ENCODE results near the gene PSENEN. TPM values are rescaled to one million over a fixed set of nuclear protein-coding genes. Genes with fewer than 3 reads are reported as not detected.

The PSENEN gene
- polyA plus RNA-seq, 2 of the 4 experiments (the other 2 are of a cell fraction), result 111 to 191 TPM

GRCh38 chr19:35789195-35789977 is 43.9 kb downstream of the PSENEN start:
- FAIRE-seq (no peak), DNase-seq (ENCODE audit: low read depth in 1 of 2, low spot score in 1 of 2) (no peak), ATAC-seq (peak in 1 of 2 experiments; percentile 7; a peak in 2 of 6 replicates)
- Histone ChIP-seq H3K9me3 (no peaks in the 10 kb centered on the region), H3K4me1 (peaks cover 8% of the 10 kb centered on the region), H3K27ac (no peak overlapping the region), H3K4me3 (no peak overlapping the region), H3K4me2 (no peak overlapping the region)
- TF ChIP-seq HOXB13 (CRISPR knock-in tag; IDR thresholded peaks at IDR 0.05; ENCODE audit: low read depth), result no peak
- TF ChIP-seq CHD4 (IDR thresholded peaks at IDR 0.05; ENCODE audit: borderline replicate concordance), result no peak
- TF ChIP-seq FOSL2 (IDR thresholded peaks at IDR 0.05), result no peak
- TF ChIP-seq FOSL2 (CRISPR knock-in tag; IDR thresholded peaks at IDR 0.05), result no peak
- no peak for TF ChIP-seq RCOR1 (IDR thresholded peaks at IDR 0.05; ENCODE audit: low read depth, low read length)
- no peak for TF ChIP-seq KDM5A (IDR thresholded peaks at IDR 0.05)
- TF ChIP-seq HMGXB4 (CRISPR knock-in tag; IDR thresholded peaks at IDR 0.05; ENCODE audit: borderline replicate concordance), result no peak
- TF ChIP-seq NFE2L2 (conservative IDR thresholded peaks at IDR 0.05; ENCODE audit: low read length), result no peak
- TF ChIP-seq ZNF302 (CRISPR knock-in tag; IDR thresholded peaks at IDR 0.05), result no peak
- CTCF ChIA-PET, result interaction anchor here (0.6 to 5.9 kb wide), 15 partner anchors 9 to 157 kb away, joined by 3 to 23 read pairs (median 4); partner anchors contain the start of gene KIRREL2
- 61% methylated on average over 11 of the region's 11 CpGs for WGBS (ENCODE audit: missing lambda C conversion rate)
- POLR2A ChIA-PET, result no interaction called here

- Histone ChIP-seq H3K9me3 (no peaks in the 10 kb centered on the region), H3K4me1 (peaks cover 8% of the 10 kb centered on the region), H3K27ac (no peak overlapping the region), H3K4me2 (no peak overlapping the region), H3K4me3 (no peak overlapping the region)
- TF ChIP-seq HOXA7 (CRISPR knock-in tag; IDR thresholded peaks at IDR 0.05), result no peak
- TF ChIP-seq CBX8 (IDR thresholded peaks at IDR 0.05), result no peak
- no peak for TF ChIP-seq RAD21 (conservative IDR thresholded peaks at IDR 0.05 in 1 of 2, IDR thresholded peaks at IDR 0.05 in 1 of 2)
- no peak for TF ChIP-seq POLR2AphosphoS2 (conservative IDR thresholded peaks at IDR 0.05; ENCODE audit: low read length)
- TF ChIP-seq ZFP36 (IDR thresholded peaks at IDR 0.05; ENCODE audit: borderline replicate concordance, partially characterized antibody), result no peak
- TF ChIP-seq SREBF2 (IDR thresholded peaks at IDR 0.05), result no peak
- no peak for TF ChIP-seq NR3C1 (IDR thresholded peaks at IDR 0.05)
- TF ChIP-seq GATA3 (IDR thresholded peaks at IDR 0.05; ENCODE audit: borderline replicate concordance), result no peak
- no peak for TF ChIP-seq CEBPB (IDR thresholded peaks at IDR 0.05)
- TF ChIP-seq CBX2 (IDR thresholded peaks at IDR 0.05; ENCODE audit: borderline replicate concordance, low read depth), result no peak
- ATAC-seq (peak in 1 of 2 experiments; percentile 3; a peak in 2 of 6 replicates), FAIRE-seq (no peak), DNase-seq (ENCODE audit: low read depth in 1 of 2, low spot score in 1 of 2) (no peak)
- CTCF ChIA-PET, result interaction anchor here (0.6 to 5.9 kb wide), 15 partner anchors 8 to 141 kb away, joined by 3 to 23 read pairs (median 4); partner anchors contain the start of gene KIRREL2
- POLR2A ChIA-PET, result no interaction called here
- WGBS (ENCODE audit: missing lambda C conversion rate), result 81% methylated on average over 13 of the region's 19 CpGs
Measured at GRCh38 chr19:35789978-35790944, 44.8 kb downstream of the PSENEN start.

Data from A549 (cell line).